Measurements from ENCODE around the gene CNOT1. TPM values are rescaled to one million over a fixed set of nuclear protein-coding genes. Genes with fewer than 3 reads are reported as not detected.

The CNOT1 gene
- total RNA-seq = 100 to 1,000 TPM; 267 to 272 TPM
- polyA plus RNA-seq (ENCODE audit: insufficient read depth, low read depth, low replicate concordance) = 449 TPM
- long read RNA-seq, donor 1, full-length matches to known transcripts = 5 of 31 reads
- long read RNA-seq, donor 1, partial matches to known transcripts = 26 of 31 reads
- long read RNA-seq, donor 1, other reads (novel, unspliced or antisense) = 0 of 31 reads
- long read RNA-seq, donor 2, partial matches to known transcripts = 0 of 6 reads
- long read RNA-seq, donor 2, other reads (novel, unspliced or antisense) = 0 of 6 reads

DNA sequence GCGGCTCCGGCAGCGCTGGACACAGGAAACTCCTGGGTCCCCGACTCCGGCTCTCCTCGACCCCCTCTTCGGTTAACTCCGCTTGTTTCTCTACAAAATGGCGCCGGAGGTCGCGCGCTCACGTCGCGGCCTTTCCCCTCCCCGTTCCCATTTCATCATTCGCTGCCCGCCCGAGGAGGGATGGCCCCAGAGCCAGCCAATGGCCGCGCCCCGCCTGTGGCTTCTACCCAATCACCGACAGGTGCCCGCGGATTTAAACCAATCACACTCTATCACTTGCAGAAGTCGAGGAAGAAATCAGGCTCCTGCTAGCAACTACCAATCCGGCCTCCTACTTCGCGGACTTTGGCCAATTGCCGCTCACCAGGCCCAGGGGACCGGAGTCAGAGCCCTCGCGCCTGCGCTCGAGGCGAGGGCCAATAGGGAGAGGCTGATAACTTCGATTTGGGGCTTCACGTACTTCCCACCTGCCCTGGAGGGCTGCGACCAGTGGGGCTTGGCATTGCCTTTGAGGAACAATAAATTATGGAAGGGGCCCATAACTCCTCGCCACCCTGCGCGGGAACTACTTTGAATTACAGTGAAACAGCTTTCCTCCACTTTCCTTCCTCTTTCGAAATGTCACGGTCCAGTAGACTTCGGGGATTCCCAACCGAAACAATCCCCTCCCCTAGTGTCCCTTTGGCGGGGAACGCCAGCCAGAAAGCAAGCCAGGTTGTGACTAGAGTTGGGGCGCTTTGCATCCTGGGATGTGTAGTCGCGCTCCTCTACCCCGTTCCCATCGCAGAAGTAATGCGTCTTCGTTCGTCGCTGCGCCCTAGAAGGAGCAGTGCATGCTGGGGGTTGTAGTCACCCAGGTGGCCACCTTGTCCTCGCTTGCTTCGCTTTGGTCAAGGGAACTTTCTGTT is at the start of gene CNOT1:
CNOT1 (minus strand) TSS at position 94 of the 908 bp plus-strand sequence. CDS start 30,489 bp downstream, outside the sequence.
- intact Hi-C loops (cut with DNase I; ENCODE audit: low total_unique reads) = loop anchor here (10.0 kb wide), 1 partner anchor 115 kb away; the partner anchor contains the start of gene SETD6
- H3K27me3 ChIP-seq = no peaks in the 10 kb centered on the region
- WGBS, 2 donors = 0 to 1% methylated on average over 58 to 61 of the region's 61 CpGs
- peak; percentile 98 for DNase-seq
- H3K4me3 ChIP-seq = peak within 1 kb of the TSS; percentile 96
- H3K4me1 ChIP-seq = peaks cover 9% of the 10 kb centered on the region
- TF ChIP-seq, protein P1, sequence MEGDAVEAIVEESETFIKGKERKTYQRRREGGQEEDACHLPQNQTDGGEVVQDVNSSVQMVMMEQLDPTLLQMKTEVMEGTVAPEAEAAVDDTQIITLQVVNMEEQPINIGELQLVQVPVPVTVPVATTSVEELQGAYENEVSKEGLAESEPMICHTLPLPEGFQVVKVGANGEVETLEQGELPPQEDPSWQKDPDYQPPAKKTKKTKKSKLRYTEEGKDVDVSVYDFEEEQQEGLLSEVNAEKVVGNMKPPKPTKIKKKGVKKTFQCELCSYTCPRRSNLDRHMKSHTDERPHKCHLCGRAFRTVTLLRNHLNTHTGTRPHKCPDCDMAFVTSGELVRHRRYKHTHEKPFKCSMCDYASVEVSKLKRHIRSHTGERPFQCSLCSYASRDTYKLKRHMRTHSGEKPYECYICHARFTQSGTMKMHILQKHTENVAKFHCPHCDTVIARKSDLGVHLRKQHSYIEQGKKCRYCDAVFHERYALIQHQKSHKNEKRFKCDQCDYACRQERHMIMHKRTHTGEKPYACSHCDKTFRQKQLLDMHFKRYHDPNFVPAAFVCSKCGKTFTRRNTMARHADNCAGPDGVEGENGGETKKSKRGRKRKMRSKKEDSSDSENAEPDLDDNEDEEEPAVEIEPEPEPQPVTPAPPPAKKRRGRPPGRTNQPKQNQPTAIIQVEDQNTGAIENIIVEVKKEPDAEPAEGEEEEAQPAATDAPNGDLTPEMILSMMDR (IDR thresholded peaks at IDR 0.05) = peak in 1 of 3 experiments; percentile 23
- TF ChIP-seq POLR2A (IDR thresholded peaks at IDR 0.05) = peak; percentile 74
- no peaks in the 10 kb centered on the region for H3K9me3 ChIP-seq
- no peaks in the 10 kb centered on the region for H3K36me3 ChIP-seq (ENCODE audit: low read depth, missing control alignments)
- H3K27ac ChIP-seq = peak within 1 kb of the TSS; percentile 95 to 100

DNA sequence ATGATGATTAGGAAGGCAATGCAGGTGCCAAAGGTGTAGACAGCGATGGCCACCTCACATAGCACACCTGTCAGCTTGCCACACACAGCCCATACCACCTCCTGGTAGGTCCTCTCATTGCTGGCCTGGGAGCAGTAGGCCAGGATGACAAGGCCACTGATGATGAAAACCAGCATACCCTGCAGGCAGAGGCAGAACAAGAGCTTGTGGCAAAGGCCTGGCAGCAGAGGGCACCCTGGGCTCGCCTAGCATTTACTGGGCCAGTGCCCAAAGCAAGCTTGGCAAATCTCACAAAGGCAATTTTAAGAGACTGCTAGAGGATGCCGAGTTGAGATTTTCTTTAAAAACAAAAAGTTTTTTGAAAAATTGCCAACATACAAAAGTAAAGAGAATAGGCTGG is 49.1 kb upstream of the CNOT1 start:
- no peak overlapping the region for H3K27ac ChIP-seq
- WGBS, 2 donors = 56 to 67% methylated on average over 3 of the region's 3 CpGs
- DNase-seq = peak; percentile 76
- no peaks in the 10 kb centered on the region for H3K36me3 ChIP-seq (ENCODE audit: low read depth, missing control alignments)
- no peaks in the 10 kb centered on the region for H3K27me3 ChIP-seq
- peaks cover 5% of the 10 kb centered on the region for H3K4me1 ChIP-seq
- no peak overlapping the region for H3K4me3 ChIP-seq
- TF ChIP-seq, protein P1 (IDR thresholded peaks at IDR 0.05) = peak in 1 of 3 experiments; percentile 18
- TF ChIP-seq POLR2A (IDR thresholded peaks at IDR 0.05) = no peak
- intact Hi-C loops (cut with DNase I; ENCODE audit: low total_unique reads) = no loop called here
- no peaks in the 10 kb centered on the region for H3K9me3 ChIP-seq

DNA sequence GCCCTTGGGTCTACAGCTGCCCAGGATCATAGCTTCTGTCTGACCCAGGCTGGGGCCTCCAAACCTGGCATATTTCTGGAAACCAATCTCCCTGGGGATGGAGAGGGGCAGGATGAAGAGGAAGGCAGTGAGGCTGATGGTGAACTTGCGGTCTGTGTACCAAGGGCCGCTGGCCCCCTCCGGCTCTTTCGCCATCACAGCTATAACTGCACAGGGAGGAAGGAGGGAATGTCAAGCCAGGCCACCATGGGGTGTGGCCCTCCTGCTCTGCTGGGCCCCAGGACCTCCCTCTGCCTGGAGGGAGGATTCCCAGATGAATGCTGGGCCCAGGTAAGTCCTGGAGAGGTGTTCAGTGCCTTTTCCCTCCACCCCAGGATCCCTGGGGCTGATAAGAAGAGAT is 48.6 kb upstream of the CNOT1 start:
- no peaks in the 10 kb centered on the region for H3K9me3 ChIP-seq
- H3K36me3 ChIP-seq (ENCODE audit: low read depth, missing control alignments) = no peaks in the 10 kb centered on the region
- peaks cover under 1% of the 10 kb centered on the region for H3K4me1 ChIP-seq
- DNase-seq = no peak
- intact Hi-C loops (cut with DNase I; ENCODE audit: low total_unique reads) = no loop called here
- H3K4me3 ChIP-seq = no peak overlapping the region
- 91% methylated on average over 4 of the region's 4 CpGs; no CpG with 5 or more reads in 1 of the 2 donors for WGBS, 2 donors
- no peak overlapping the region for H3K27ac ChIP-seq
- TF ChIP-seq POLR2A (IDR thresholded peaks at IDR 0.05) = no peak
- TF ChIP-seq, protein P1 (IDR thresholded peaks at IDR 0.05) = no peak
- no peaks in the 10 kb centered on the region for H3K27me3 ChIP-seq

DNA sequence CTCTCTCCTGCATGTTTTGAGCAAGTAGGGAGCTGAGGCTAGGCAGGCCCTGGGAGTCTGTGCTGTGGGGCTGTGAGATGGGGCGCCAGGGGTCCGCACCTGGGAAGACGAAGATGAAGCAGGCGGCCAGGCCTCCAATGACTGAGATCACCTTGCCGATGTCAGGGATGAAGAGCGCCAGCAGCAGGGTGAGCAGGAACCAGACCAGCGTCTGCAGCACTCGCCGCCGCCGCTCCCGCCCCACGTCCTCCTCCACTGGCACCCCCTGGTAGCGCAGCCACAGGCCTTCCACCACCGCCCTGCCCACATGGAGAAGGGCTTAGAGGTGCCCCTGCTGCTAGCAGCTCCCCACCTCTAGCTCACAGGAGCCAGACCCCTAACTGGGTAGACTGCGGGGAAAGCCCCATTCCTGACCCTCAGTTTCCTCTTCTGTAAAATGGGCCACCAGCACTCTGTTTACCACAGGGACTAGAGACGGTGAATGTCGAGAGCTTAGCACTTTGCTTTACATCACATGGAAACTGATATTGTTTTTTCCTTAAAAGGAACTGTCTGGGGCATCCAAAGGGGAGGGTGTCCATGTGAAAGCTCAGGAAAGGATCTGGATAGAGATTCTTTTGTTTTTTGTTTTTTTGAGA is 41.4 kb upstream of the CNOT1 start:
- no peaks in the 10 kb centered on the region for H3K36me3 ChIP-seq (ENCODE audit: low read depth, missing control alignments)

More for the DNA sequence above, 41.4 kb upstream of the CNOT1 start:
- Histone ChIP-seq H3K4me1 (no peaks in the 10 kb centered on the region), H3K4me3 (no peak overlapping the region), H3K27me3 (no peaks in the 10 kb centered on the region), H3K9me3 (no peaks in the 10 kb centered on the region), H3K27ac (no peak overlapping the region)
- no peak for DNase-seq
- WGBS, 2 donors = 92 to 100% methylated on average over 18 of the region's 18 CpGs
- TF ChIP-seq, protein P1 (IDR thresholded peaks at IDR 0.05) = no peak
- no peak for TF ChIP-seq POLR2A (IDR thresholded peaks at IDR 0.05)
- intact Hi-C loops (cut with DNase I; ENCODE audit: low total_unique reads) = no loop called here

Data from testis (tissue), 5 donors.